ENCODE data around the gene NEURL1.
"Not testable (repeated sequence)": the region's sequence is repeated elsewhere in the genome, so short reads cannot be mapped to it uniquely, and the experiment has no call there.

The NEURL1 gene

GRCh38 chr10:103632247-103632642 is 138.7 kb downstream of the NEURL1 start:
- H3K9me3 ChIP-seq (ENCODE audit: control insufficient read depth in 2 of 2, low read length in 2 of 2) = no peaks in the 10 kb centered on the region
- H3K27ac ChIP-seq (ENCODE audit: low read depth in 2 of 2, low read length in 2 of 2) = no peak overlapping the region
- peaks cover 0 to 3% of the 10 kb centered on the region in 2 donors for H3K4me1 ChIP-seq (ENCODE audit: control insufficient read depth in 2 of 2, insufficient read depth in 2 of 2, low read length in 2 of 2)
- H3K27me3 ChIP-seq (ENCODE audit: control insufficient read depth in 2 of 2, insufficient read depth in 2 of 2, low read length in 2 of 2) = no peaks in the 10 kb centered on the region
- no peak overlapping the region for H3K4me3 ChIP-seq (ENCODE audit: low read length in 2 of 2)
- peaks cover 25 to 31% of the 10 kb centered on the region in 2 donors for H3K36me3 ChIP-seq (ENCODE audit: control insufficient read depth in 2 of 2, insufficient read depth in 2 of 2, low read length in 2 of 2)
- H3K9ac ChIP-seq (ENCODE audit: low read depth in 1 of 2, low read length in 2 of 2) = no peak overlapping the region

- not testable (repeated sequence) for H3K9me3 ChIP-seq (ENCODE audit: control insufficient read depth in 2 of 2, low read length in 2 of 2); H3K4me3 ChIP-seq (ENCODE audit: low read length in 2 of 2); H3K4me1 ChIP-seq (ENCODE audit: control insufficient read depth in 2 of 2, insufficient read depth in 2 of 2, low read length in 2 of 2); H3K27ac ChIP-seq (ENCODE audit: low read depth in 2 of 2, low read length in 2 of 2); H3K9ac ChIP-seq (ENCODE audit: low read depth in 1 of 2, low read length in 2 of 2); H3K27me3 ChIP-seq (ENCODE audit: control insufficient read depth in 2 of 2, insufficient read depth in 2 of 2, low read length in 2 of 2)
- H3K36me3 ChIP-seq (ENCODE audit: control insufficient read depth in 2 of 2, insufficient read depth in 2 of 2, low read length in 2 of 2) = peaks cover 18 to 27% of the 10 kb centered on the region in 2 donors
These were observed 139.4 kb downstream of the NEURL1 start for GRCh38 chr10:103632871-103633270.

- no peak overlapping the region for H3K27ac ChIP-seq (ENCODE audit: low read depth in 2 of 2, low read length in 2 of 2)
- no peak overlapping the region for H3K9ac ChIP-seq (ENCODE audit: low read depth in 1 of 2, low read length in 2 of 2)
- peaks cover 14 to 21% of the 10 kb centered on the region in 2 donors for H3K36me3 ChIP-seq (ENCODE audit: control insufficient read depth in 2 of 2, insufficient read depth in 2 of 2, low read length in 2 of 2)
- no peaks in the 10 kb centered on the region for H3K9me3 ChIP-seq (ENCODE audit: control insufficient read depth in 2 of 2, low read length in 2 of 2)
- H3K4me3 ChIP-seq (ENCODE audit: low read length in 2 of 2) = no peak overlapping the region
- peaks cover 3 to 6% of the 10 kb centered on the region in 2 donors for H3K4me1 ChIP-seq (ENCODE audit: control insufficient read depth in 2 of 2, insufficient read depth in 2 of 2, low read length in 2 of 2)
- no peaks in the 10 kb centered on the region for H3K27me3 ChIP-seq (ENCODE audit: control insufficient read depth in 2 of 2, insufficient read depth in 2 of 2, low read length in 2 of 2)
These were observed 140.3 kb downstream of the NEURL1 start for GRCh38 chr10:103633846-103634245.

DNA sequence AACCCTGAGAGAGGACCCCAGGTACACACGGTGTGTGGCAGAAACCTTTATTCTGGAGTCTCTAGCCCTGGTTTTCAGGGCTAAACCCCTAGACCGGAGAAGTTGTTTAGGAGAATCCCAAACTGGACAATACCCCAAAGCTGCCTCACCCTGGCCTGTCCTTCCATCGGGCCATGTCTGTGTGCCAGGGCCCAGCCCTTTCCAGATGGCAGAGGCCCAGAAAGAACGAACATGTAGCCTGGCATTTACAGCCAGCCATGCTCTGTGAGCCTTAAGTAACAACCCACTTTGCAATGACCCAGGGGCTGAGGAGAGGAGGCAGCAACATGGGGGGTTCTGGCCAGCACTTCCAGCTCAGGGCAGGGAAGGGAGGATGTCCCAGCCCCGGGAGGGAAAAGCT is 142.1 kb downstream of the NEURL1 start:
- Histone ChIP-seq H3K9ac (ENCODE audit: low read depth in 1 of 2, low read length in 2 of 2) (no peak overlapping the region), H3K36me3 (ENCODE audit: control insufficient read depth in 2 of 2, insufficient read depth in 2 of 2, low read length in 2 of 2) (peaks cover 14 to 16% of the 10 kb centered on the region in 2 donors), H3K27me3 (ENCODE audit: control insufficient read depth in 2 of 2, insufficient read depth in 2 of 2, low read length in 2 of 2) (no peaks in the 10 kb centered on the region), H3K27ac (ENCODE audit: low read depth in 2 of 2, low read length in 2 of 2) (no peak overlapping the region), H3K9me3 (ENCODE audit: control insufficient read depth in 2 of 2, low read length in 2 of 2) (no peaks in the 10 kb centered on the region), H3K4me3 (ENCODE audit: low read length in 2 of 2) (no peak overlapping the region), H3K4me1 (ENCODE audit: control insufficient read depth in 2 of 2, insufficient read depth in 2 of 2, low read length in 2 of 2) (peaks cover 3 to 8% of the 10 kb centered on the region in 2 donors)

DNA sequence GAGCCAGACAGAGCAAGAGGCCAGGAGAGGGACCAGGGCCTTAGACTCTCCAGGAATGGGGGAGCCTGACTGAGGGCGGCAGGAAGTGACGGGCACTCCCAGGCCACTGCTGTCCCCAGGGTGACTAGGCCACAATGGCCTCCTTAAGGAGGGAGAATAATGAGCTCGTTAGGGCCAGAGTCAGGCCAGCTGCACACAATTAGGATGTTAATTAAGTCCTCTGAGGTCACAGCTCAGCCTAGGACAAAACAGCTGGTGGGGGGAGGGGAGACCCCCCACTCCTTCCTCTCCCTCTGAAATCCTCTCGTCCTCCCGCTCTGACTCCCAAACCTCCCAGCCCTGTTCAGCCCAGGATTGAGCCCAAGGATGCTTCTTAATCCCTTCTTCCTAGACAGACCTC is 143.0 kb downstream of the NEURL1 start:
- Histone ChIP-seq H3K27ac (ENCODE audit: low read depth in 2 of 2, low read length in 2 of 2) (no peak overlapping the region), H3K4me3 (ENCODE audit: low read length in 2 of 2) (no peak overlapping the region), H3K4me1 (ENCODE audit: control insufficient read depth in 2 of 2, insufficient read depth in 2 of 2, low read length in 2 of 2) (peaks cover 3 to 8% of the 10 kb centered on the region in 2 donors), H3K36me3 (ENCODE audit: control insufficient read depth in 2 of 2, insufficient read depth in 2 of 2, low read length in 2 of 2) (peaks cover 11 to 16% of the 10 kb centered on the region in 2 donors), H3K9ac (ENCODE audit: low read depth in 1 of 2, low read length in 2 of 2) (no peak overlapping the region), H3K9me3 (ENCODE audit: control insufficient read depth in 2 of 2, low read length in 2 of 2) (no peaks in the 10 kb centered on the region), H3K27me3 (ENCODE audit: control insufficient read depth in 2 of 2, insufficient read depth in 2 of 2, low read length in 2 of 2) (no peaks in the 10 kb centered on the region)

GRCh38 chr10:103637011-103637410 is 143.5 kb downstream of the NEURL1 start:
- Histone ChIP-seq H3K27me3 (ENCODE audit: control insufficient read depth in 2 of 2, insufficient read depth in 2 of 2, low read length in 2 of 2) (no peaks in the 10 kb centered on the region), H3K9ac (ENCODE audit: low read depth in 1 of 2, low read length in 2 of 2) (peak overlapping the region in 1 of 2 donors; percentile 17), H3K4me1 (ENCODE audit: control insufficient read depth in 2 of 2, insufficient read depth in 2 of 2, low read length in 2 of 2) (peaks cover 3 to 8% of the 10 kb centered on the region in 2 donors), H3K9me3 (ENCODE audit: control insufficient read depth in 2 of 2, low read length in 2 of 2) (no peaks in the 10 kb centered on the region), H3K27ac (ENCODE audit: low read depth in 2 of 2, low read length in 2 of 2) (peak overlapping the region in 1 of 2 donors; percentile 58), H3K4me3 (ENCODE audit: low read length in 2 of 2) (no peak overlapping the region), H3K36me3 (ENCODE audit: control insufficient read depth in 2 of 2, insufficient read depth in 2 of 2, low read length in 2 of 2) (peaks cover 11 to 16% of the 10 kb centered on the region in 2 donors)

GRCh38 chr10:103637927-103638557 is 144.5 kb downstream of the NEURL1 start:
- no peak overlapping the region for H3K4me3 ChIP-seq (ENCODE audit: low read length in 2 of 2)
- peaks cover 3 to 8% of the 10 kb centered on the region in 2 donors for H3K4me1 ChIP-seq (ENCODE audit: control insufficient read depth in 2 of 2, insufficient read depth in 2 of 2, low read length in 2 of 2)
- no peak overlapping the region for H3K9ac ChIP-seq (ENCODE audit: low read depth in 1 of 2, low read length in 2 of 2)

DNA sequence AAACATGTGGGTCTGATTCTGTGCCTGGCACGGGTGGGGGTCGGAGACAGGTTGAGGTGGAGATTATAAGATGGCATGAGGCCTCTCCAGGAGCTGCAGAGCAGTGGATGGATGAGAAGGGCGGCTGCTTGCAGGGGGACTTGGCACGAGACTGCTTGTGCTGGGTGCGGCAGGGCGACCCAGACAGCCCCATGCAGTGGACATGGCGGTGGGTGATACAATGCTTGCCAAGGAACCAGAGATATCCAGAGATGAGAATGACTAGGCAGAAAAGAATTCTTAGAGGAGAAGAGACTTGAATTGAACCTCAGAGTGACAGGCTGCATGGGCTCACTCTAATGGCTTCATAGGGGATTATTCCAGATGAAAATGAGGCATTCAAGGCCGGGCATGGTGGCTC is 145.4 kb downstream of the NEURL1 start:
- Histone ChIP-seq H3K27me3 (ENCODE audit: control insufficient read depth in 2 of 2, insufficient read depth in 2 of 2, low read length in 2 of 2) (no peaks in the 10 kb centered on the region), H3K4me1 (ENCODE audit: control insufficient read depth in 2 of 2, insufficient read depth in 2 of 2, low read length in 2 of 2) (peaks cover 3 to 8% of the 10 kb centered on the region in 2 donors), H3K4me3 (ENCODE audit: low read length in 2 of 2) (no peak overlapping the region), H3K27ac (ENCODE audit: low read depth in 2 of 2, low read length in 2 of 2) (no peak overlapping the region), H3K9me3 (ENCODE audit: control insufficient read depth in 2 of 2, low read length in 2 of 2) (no peaks in the 10 kb centered on the region), H3K36me3 (ENCODE audit: control insufficient read depth in 2 of 2, insufficient read depth in 2 of 2, low read length in 2 of 2) (peaks cover 7 to 11% of the 10 kb centered on the region in 2 donors), H3K9ac (ENCODE audit: low read depth in 1 of 2, low read length in 2 of 2) (no peak overlapping the region)

More at GRCh38 chr10:103637927-103638557, 144.5 kb downstream of the NEURL1 start:
- Histone ChIP-seq H3K9me3 (ENCODE audit: control insufficient read depth in 2 of 2, low read length in 2 of 2) (no peaks in the 10 kb centered on the region), H3K27ac (ENCODE audit: low read depth in 2 of 2, low read length in 2 of 2) (peak overlapping the region; percentile 21 to 58), H3K36me3 (ENCODE audit: control insufficient read depth in 2 of 2, insufficient read depth in 2 of 2, low read length in 2 of 2) (peaks cover 7 to 13% of the 10 kb centered on the region in 2 donors), H3K27me3 (ENCODE audit: control insufficient read depth in 2 of 2, insufficient read depth in 2 of 2, low read length in 2 of 2) (no peaks in the 10 kb centered on the region)

DNA sequence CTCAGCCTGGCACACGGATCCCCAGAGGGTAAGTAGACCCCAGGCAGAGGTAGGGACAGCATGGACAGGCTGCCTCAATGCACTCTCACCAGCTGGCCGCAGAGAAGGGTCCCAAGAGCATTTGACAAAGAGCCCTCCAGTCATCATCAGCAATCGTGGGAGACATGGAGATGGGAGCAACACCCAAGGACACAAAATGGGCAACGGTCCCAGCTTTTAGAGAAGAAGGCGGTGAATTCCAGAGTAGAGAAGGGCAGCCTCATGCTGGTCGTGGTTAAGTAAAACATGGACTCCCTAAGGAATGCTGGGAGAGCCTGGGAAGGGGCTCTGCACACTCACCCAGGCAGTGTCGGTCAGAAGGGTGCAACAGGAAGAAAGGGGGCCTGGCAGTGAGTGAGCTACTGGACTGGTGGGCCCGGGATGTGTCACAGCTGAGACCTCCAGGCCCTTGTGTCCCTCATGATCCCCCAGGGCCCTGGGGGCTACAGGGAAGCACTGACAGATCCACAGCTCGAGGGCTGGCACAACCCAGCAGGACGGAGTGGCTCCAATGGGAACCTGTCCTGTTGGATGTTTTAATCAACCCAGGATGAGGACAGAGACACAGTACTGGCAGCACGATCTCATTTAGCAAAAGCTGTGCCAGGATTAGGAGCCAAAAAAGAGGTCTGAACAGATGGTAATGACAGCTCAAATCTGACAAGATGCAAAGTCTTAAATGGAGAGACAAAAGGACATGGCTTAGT is 147.1 kb downstream of the NEURL1 start:
- Histone ChIP-seq H3K27me3 (ENCODE audit: control insufficient read depth in 2 of 2, insufficient read depth in 2 of 2, low read length in 2 of 2) (no peaks in the 10 kb centered on the region), H3K36me3 (ENCODE audit: control insufficient read depth in 2 of 2, insufficient read depth in 2 of 2, low read length in 2 of 2) (peaks cover 6 to 7% of the 10 kb centered on the region in 2 donors), H3K4me1 (ENCODE audit: control insufficient read depth in 2 of 2, insufficient read depth in 2 of 2, low read length in 2 of 2) (peaks cover 8 to 10% of the 10 kb centered on the region in 2 donors), H3K4me3 (ENCODE audit: low read length in 2 of 2) (no peak overlapping the region), H3K27ac (ENCODE audit: low read depth in 2 of 2, low read length in 2 of 2) (no peak overlapping the region), H3K9me3 (ENCODE audit: control insufficient read depth in 2 of 2, low read length in 2 of 2) (no peaks in the 10 kb centered on the region), H3K9ac (ENCODE audit: low read depth in 1 of 2, low read length in 2 of 2) (no peak overlapping the region)

DNA sequence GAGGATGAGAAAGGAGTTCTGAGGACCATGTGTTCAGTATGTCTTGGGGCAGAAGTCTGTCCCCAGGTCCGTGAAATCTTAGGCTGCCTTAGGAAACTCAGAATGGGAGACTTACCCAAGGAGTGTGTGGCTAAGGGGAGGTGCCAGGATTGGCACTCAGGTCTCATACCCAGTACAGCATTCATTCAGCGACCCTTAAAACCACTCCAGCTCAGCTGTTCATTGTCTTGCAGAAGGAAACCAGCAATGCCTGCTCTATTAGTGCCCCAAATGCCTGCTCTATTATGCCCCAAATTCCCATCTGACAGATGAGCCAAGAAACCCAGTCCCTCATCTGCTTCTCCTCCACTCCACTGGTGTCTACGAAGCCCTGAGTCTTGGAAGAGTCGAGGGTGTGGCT is 147.8 kb downstream of the NEURL1 start:
- H3K9me3 ChIP-seq (ENCODE audit: control insufficient read depth in 2 of 2, low read length in 2 of 2) = no peaks in the 10 kb centered on the region
- no peaks in the 10 kb centered on the region for H3K27me3 ChIP-seq (ENCODE audit: control insufficient read depth in 2 of 2, insufficient read depth in 2 of 2, low read length in 2 of 2)
- peaks cover 8 to 10% of the 10 kb centered on the region in 2 donors for H3K4me1 ChIP-seq (ENCODE audit: control insufficient read depth in 2 of 2, insufficient read depth in 2 of 2, low read length in 2 of 2)
- H3K27ac ChIP-seq (ENCODE audit: low read depth in 2 of 2, low read length in 2 of 2) = no peak overlapping the region
- H3K9ac ChIP-seq (ENCODE audit: low read depth in 1 of 2, low read length in 2 of 2) = no peak overlapping the region
- peaks cover 6 to 7% of the 10 kb centered on the region in 2 donors for H3K36me3 ChIP-seq (ENCODE audit: control insufficient read depth in 2 of 2, insufficient read depth in 2 of 2, low read length in 2 of 2)
- H3K4me3 ChIP-seq (ENCODE audit: low read length in 2 of 2) = no peak overlapping the region

All from mucosa of rectum (tissue), 2 donors.